IPS DF 6.9 (cell line): ENCODE measurements around the gene CYB561A3.
"Not testable (repeated sequence)": the region's sequence is repeated elsewhere in the genome, so short reads cannot be mapped to it uniquely, and the experiment has no call there.

Experiments
- DNase-seq: peaks from one replicate; pipeline ENCODE4 v3.0.0-alpha.2; 2013; ENCODE audit warnings: low read depth, low spot score
- H3K27ac ChIP-seq: one replicate; pipeline ENCODE4 v1.5.1; 2013; ENCODE audit warnings: low read length, control low read depth
- H3K27me3 ChIP-seq: 2 replicates; pipeline ENCODE4 v1.6.1; 2013; ENCODE audit warnings: mild to moderate bottlenecking, low read length; ENCODE audit not compliant: control insufficient read depth, insufficient read depth
- H3K36me3 ChIP-seq: 2 replicates; pipeline ENCODE4 v1.6.1; 2013; ENCODE audit warnings: low read length; ENCODE audit not compliant: control insufficient read depth, insufficient read depth
- H3K4me1 ChIP-seq: 2 replicates; pipeline ENCODE4 v1.6.1; 2013; ENCODE audit warnings: low read length; ENCODE audit not compliant: control insufficient read depth, insufficient read depth
- H3K4me3 ChIP-seq: 2 replicates; pipeline ENCODE4 v1.5.1; 2013; ENCODE audit warnings: mild to moderate bottlenecking, low read length
- H3K9me3 ChIP-seq: 2 replicates; pipeline ENCODE4 v1.6.1; 2013; ENCODE audit warnings: low read length, inconsistent platforms; ENCODE audit not compliant: control insufficient read depth, insufficient read depth
- WGBS: extraction: QIAGEN DNeasy Blood & Tissue Kit; methylation state at CpG from one replicate; pipeline ENCODE4 v1.1.7; 2013; ENCODE audit warnings: mixed read lengths, missing lambda C conversion rate; ENCODE audit not compliant: insufficient read length, insufficient coverage; 5-methylcytosine and 5-hydroxymethylcytosine counted together

The CYB561A3 gene

GRCh38 chr11:61384271-61385242, 22.9 kb upstream of the CYB561A3 start:
- Histone ChIP-seq H3K9me3 (no peaks in the 10 kb centered on the region), H3K27ac (no peak overlapping the region), H3K27me3 (no peaks in the 10 kb centered on the region), H3K36me3 (no peaks in the 10 kb centered on the region), H3K4me3 (no peak overlapping the region), H3K4me1 (no peaks in the 10 kb centered on the region)
- no CpG with 5 or more reads among the region's 15 CpGs for WGBS
- DNase-seq = no peak

- H3K9me3 ChIP-seq, H3K4me1 ChIP-seq, H3K36me3 ChIP-seq, H3K27me3 ChIP-seq, H3K4me3 ChIP-seq, DNase-seq, H3K27ac ChIP-seq: not testable (repeated sequence)
- WGBS = no CpG with 5 or more reads among the region's 5 CpGs
Measured at GRCh38 chr11:61383859-61384258, 22.2 kb upstream of the CYB561A3 start.

GRCh38 chr11:61380884-61381283, 19.2 kb upstream of the CYB561A3 start:
- no peak for DNase-seq
- H3K4me1 ChIP-seq = no peaks in the 10 kb centered on the region
- WGBS = 100% methylated on average over 2 of the region's 9 CpGs
- H3K36me3 ChIP-seq = no peaks in the 10 kb centered on the region; the same call in 1 of the 2 replicates
- H3K9me3 ChIP-seq = no peaks in the 10 kb centered on the region
- H3K4me3 ChIP-seq = no peak overlapping the region
- no peak overlapping the region for H3K27ac ChIP-seq
- no peaks in the 10 kb centered on the region for H3K27me3 ChIP-seq

GRCh38 chr11:61378713-61379313, 17.1 kb upstream of the CYB561A3 start:
- Histone ChIP-seq H3K27me3 (no peaks in the 10 kb centered on the region), H3K4me1 (no peaks in the 10 kb centered on the region), H3K9me3 (no peaks in the 10 kb centered on the region), H3K27ac (no peak overlapping the region), H3K36me3 (no peaks in the 10 kb centered on the region; the same call in 1 of the 2 replicates), H3K4me3 (no peak overlapping the region)
- no CpG with 5 or more reads among the region's 5 CpGs for WGBS
- DNase-seq = no peak

- no CpG with 5 or more reads among the region's 6 CpGs for WGBS
- H3K27ac ChIP-seq = no peak overlapping the region
Measured at GRCh38 chr11:61377461-61378160, 15.9 kb upstream of the CYB561A3 start.

GRCh38 chr11:61375761-61376108, 14.1 kb upstream of the CYB561A3 start:
- Histone ChIP-seq H3K9me3 (peaks cover 2% of the 10 kb centered on the region; the same call in 1 of the 2 replicates), H3K36me3 (no peaks in the 10 kb centered on the region; the same call in 1 of the 2 replicates), H3K4me1 (no peaks in the 10 kb centered on the region), H3K27ac (no peak overlapping the region), H3K27me3 (no peaks in the 10 kb centered on the region), H3K4me3 (no peak overlapping the region)
- no peak for DNase-seq
- WGBS = no CpG with 5 or more reads among the region's 6 CpGs

More at GRCh38 chr11:61377461-61378160, 15.9 kb upstream of the CYB561A3 start:
- Histone ChIP-seq H3K4me1 (no peaks in the 10 kb centered on the region), H3K4me3 (no peak overlapping the region), H3K36me3 (no peaks in the 10 kb centered on the region; the same call in 1 of the 2 replicates), H3K27me3 (no peaks in the 10 kb centered on the region), H3K9me3 (peaks cover 2% of the 10 kb centered on the region; the same call in 1 of the 2 replicates)
- no peak for DNase-seq

GRCh38 chr11:61372659-61373420, 11.2 kb upstream of the CYB561A3 start:
- H3K27me3 ChIP-seq = no peaks in the 10 kb centered on the region
- H3K27ac ChIP-seq = no peak overlapping the region
- no peaks in the 10 kb centered on the region for H3K4me1 ChIP-seq
- peaks cover 2% of the 10 kb centered on the region; the same call in 1 of the 2 replicates for H3K9me3 ChIP-seq
- H3K36me3 ChIP-seq = peaks cover 9% of the 10 kb centered on the region; the same call in 1 of the 2 replicates
- WGBS = no CpG with 5 or more reads among the region's 8 CpGs
- no peak overlapping the region for H3K4me3 ChIP-seq
- DNase-seq = no peak

GRCh38 chr11:61370349-61371005, 8.8 kb upstream of the CYB561A3 start:
- WGBS = no CpG with 5 or more reads among the region's 8 CpGs
- Histone ChIP-seq H3K9me3 (peaks cover 2% of the 10 kb centered on the region; the same call in 1 of the 2 replicates), H3K36me3 (peaks cover 20% of the 10 kb centered on the region; the same call in 1 of the 2 replicates), H3K4me1 (no peaks in the 10 kb centered on the region), H3K27me3 (no peaks in the 10 kb centered on the region), H3K27ac (no peak overlapping the region), H3K4me3 (no peak overlapping the region)
- DNase-seq = no peak

- H3K27me3 ChIP-seq = no peaks in the 10 kb centered on the region
- no peaks in the 10 kb centered on the region for H3K4me1 ChIP-seq
- H3K27ac ChIP-seq = no peak overlapping the region
- no peak overlapping the region for H3K4me3 ChIP-seq
- H3K36me3 ChIP-seq = peaks cover 20% of the 10 kb centered on the region; the same call in 1 of the 2 replicates
- peaks cover 2% of the 10 kb centered on the region; the same call in 1 of the 2 replicates for H3K9me3 ChIP-seq
- no peak for DNase-seq
- no CpG with 5 or more reads among the region's 9 CpGs for WGBS
Measured at GRCh38 chr11:61369372-61370348, 8.0 kb upstream of the CYB561A3 start.
